Measurements from ENCODE around the gene PSEN1.

Gene PSEN1

GRCh38 chr14:73136387-73137225 is at the start of gene PSEN1:
Gene PSEN1 (plus strand): TSS chr14:73136507. CDS start chr14:73148020, 11,513 bp downstream.
- no CpG with 5 or more reads among the region's 71 CpGs for WGBS (ENCODE audit: insufficient coverage, insufficient read length)
- H3K36me3 ChIP-seq (ENCODE audit: control insufficient read depth, insufficient read depth, low read length): no peaks in the 10 kb centered on the region

GRCh38 chr14:73091044-73091443 is 45.3 kb upstream of the PSEN1 start:
- H3K4me1 ChIP-seq (ENCODE audit: control insufficient read depth, insufficient read depth, low read length): no peaks in the 10 kb centered on the region
- H3K4me3 ChIP-seq (ENCODE audit: low read length): no peak overlapping the region
- H3K36me3 ChIP-seq (ENCODE audit: control insufficient read depth, insufficient read depth, low read length): peaks cover 5% of the 10 kb centered on the region; the same call in 1 of the 2 replicates
- no peaks in the 10 kb centered on the region for H3K27me3 ChIP-seq (ENCODE audit: control insufficient read depth, insufficient read depth, low read length)
- H3K9me3 ChIP-seq (ENCODE audit: control insufficient read depth, insufficient read depth, low read length): no peaks in the 10 kb centered on the region
- no peak overlapping the region for H3K27ac ChIP-seq (ENCODE audit: low read length)
- no peak for DNase-seq (ENCODE audit: low read depth, low spot score)
- no CpG with 5 or more reads among the region's 2 CpGs for WGBS (ENCODE audit: insufficient coverage, insufficient read length)

More at GRCh38 chr14:73136387-73137225, at the start of gene PSEN1:
- H3K9me3 ChIP-seq (ENCODE audit: control insufficient read depth, insufficient read depth, low read length): no peaks in the 10 kb centered on the region; the same call in 1 of the 2 replicates
- no peak within 1 kb of the TSS for H3K27ac ChIP-seq (ENCODE audit: low read length)
- H3K27me3 ChIP-seq (ENCODE audit: control insufficient read depth, insufficient read depth, low read length): no peaks in the 10 kb centered on the region
- DNase-seq (ENCODE audit: low read depth, low spot score): peak; percentile 85
- peaks cover 6% of the 10 kb centered on the region for H3K4me1 ChIP-seq (ENCODE audit: control insufficient read depth, insufficient read depth, low read length)
- H3K4me3 ChIP-seq (ENCODE audit: low read length): peak within 1 kb of the TSS; percentile 76

GRCh38 chr14:73097421-73097820 is 38.9 kb upstream of the PSEN1 start:
- Histone ChIP-seq H3K27me3 (ENCODE audit: control insufficient read depth, insufficient read depth, low read length) (no peaks in the 10 kb centered on the region), H3K27ac (ENCODE audit: low read length) (no peak overlapping the region), H3K4me1 (ENCODE audit: control insufficient read depth, insufficient read depth, low read length) (no peaks in the 10 kb centered on the region), H3K36me3 (ENCODE audit: control insufficient read depth, insufficient read depth, low read length) (peaks cover 2% of the 10 kb centered on the region; the same call in 1 of the 2 replicates), H3K9me3 (ENCODE audit: control insufficient read depth, insufficient read depth, low read length) (no peaks in the 10 kb centered on the region), H3K4me3 (ENCODE audit: low read length) (no peak overlapping the region)
- WGBS (ENCODE audit: insufficient coverage, insufficient read length): no CpG with 5 or more reads among the region's 11 CpGs
- DNase-seq (ENCODE audit: low read depth, low spot score): no peak

- H3K27me3 ChIP-seq (ENCODE audit: control insufficient read depth, insufficient read depth, low read length): no peaks in the 10 kb centered on the region
- H3K36me3 ChIP-seq (ENCODE audit: control insufficient read depth, insufficient read depth, low read length): peaks cover 15% of the 10 kb centered on the region; the same call in 1 of the 2 replicates
- no peak overlapping the region for H3K4me3 ChIP-seq (ENCODE audit: low read length)
- no peaks in the 10 kb centered on the region for H3K9me3 ChIP-seq (ENCODE audit: control insufficient read depth, insufficient read depth, low read length)
- no peaks in the 10 kb centered on the region for H3K4me1 ChIP-seq (ENCODE audit: control insufficient read depth, insufficient read depth, low read length)
- DNase-seq (ENCODE audit: low read depth, low spot score): no peak
- no CpG with 5 or more reads among the region's 4 CpGs for WGBS (ENCODE audit: insufficient coverage, insufficient read length)
- no peak overlapping the region for H3K27ac ChIP-seq (ENCODE audit: low read length)
Observed at GRCh38 chr14:73100334-73100733, 36.0 kb upstream of the PSEN1 start.

GRCh38 chr14:73102806-73103497 is 33.4 kb upstream of the PSEN1 start:
- H3K27ac ChIP-seq (ENCODE audit: low read length): no peak overlapping the region

GRCh38 chr14:73105050-73105449 is 31.3 kb upstream of the PSEN1 start:
- Histone ChIP-seq H3K27ac (ENCODE audit: low read length) (no peak overlapping the region), H3K4me3 (ENCODE audit: low read length) (no peak overlapping the region), H3K4me1 (ENCODE audit: control insufficient read depth, insufficient read depth, low read length) (no peaks in the 10 kb centered on the region), H3K27me3 (ENCODE audit: control insufficient read depth, insufficient read depth, low read length) (no peaks in the 10 kb centered on the region), H3K36me3 (ENCODE audit: control insufficient read depth, insufficient read depth, low read length) (peaks cover 26% of the 10 kb centered on the region; the same call in 1 of the 2 replicates), H3K9me3 (ENCODE audit: control insufficient read depth, insufficient read depth, low read length) (no peaks in the 10 kb centered on the region)
- WGBS (ENCODE audit: insufficient coverage, insufficient read length): no CpG with 5 or more reads among the region's 3 CpGs
- no peak for DNase-seq (ENCODE audit: low read depth, low spot score)

More at GRCh38 chr14:73102806-73103497, 33.4 kb upstream of the PSEN1 start:
- Histone ChIP-seq H3K36me3 (ENCODE audit: control insufficient read depth, insufficient read depth, low read length) (peaks cover 15% of the 10 kb centered on the region; the same call in 1 of the 2 replicates), H3K27me3 (ENCODE audit: control insufficient read depth, insufficient read depth, low read length) (no peaks in the 10 kb centered on the region), H3K9me3 (ENCODE audit: control insufficient read depth, insufficient read depth, low read length) (no peaks in the 10 kb centered on the region), H3K4me3 (ENCODE audit: low read length) (no peak overlapping the region), H3K4me1 (ENCODE audit: control insufficient read depth, insufficient read depth, low read length) (no peaks in the 10 kb centered on the region)
- DNase-seq (ENCODE audit: low read depth, low spot score): no peak
- over 99% methylated on average over 18 of the region's 27 CpGs for WGBS (ENCODE audit: insufficient coverage, insufficient read length)

- no peaks in the 10 kb centered on the region for H3K9me3 ChIP-seq (ENCODE audit: control insufficient read depth, insufficient read depth, low read length)
- no peak overlapping the region for H3K27ac ChIP-seq (ENCODE audit: low read length)
- H3K4me1 ChIP-seq (ENCODE audit: control insufficient read depth, insufficient read depth, low read length): no peaks in the 10 kb centered on the region
- H3K36me3 ChIP-seq (ENCODE audit: control insufficient read depth, insufficient read depth, low read length): peaks cover 28% of the 10 kb centered on the region; the same call in 1 of the 2 replicates
- no peak overlapping the region for H3K4me3 ChIP-seq (ENCODE audit: low read length)
- 100% methylated on average over 13 of the region's 16 CpGs for WGBS (ENCODE audit: insufficient coverage, insufficient read length)
- no peaks in the 10 kb centered on the region for H3K27me3 ChIP-seq (ENCODE audit: control insufficient read depth, insufficient read depth, low read length)
- no peak for DNase-seq (ENCODE audit: low read depth, low spot score)
Observed at GRCh38 chr14:73105727-73106126, 30.6 kb upstream of the PSEN1 start.

- WGBS (ENCODE audit: insufficient coverage, insufficient read length): 100% methylated on average over 2 of the region's 6 CpGs
- Histone ChIP-seq H3K27ac (ENCODE audit: low read length) (no peak overlapping the region), H3K4me3 (ENCODE audit: low read length) (no peak overlapping the region), H3K36me3 (ENCODE audit: control insufficient read depth, insufficient read depth, low read length) (peaks cover 26% of the 10 kb centered on the region; the same call in 1 of the 2 replicates), H3K27me3 (ENCODE audit: control insufficient read depth, insufficient read depth, low read length) (no peaks in the 10 kb centered on the region), H3K9me3 (ENCODE audit: control insufficient read depth, insufficient read depth, low read length) (no peaks in the 10 kb centered on the region), H3K4me1 (ENCODE audit: control insufficient read depth, insufficient read depth, low read length) (no peaks in the 10 kb centered on the region)
- no peak for DNase-seq (ENCODE audit: low read depth, low spot score)
Observed at GRCh38 chr14:73116079-73116665, 20.1 kb upstream of the PSEN1 start.

GRCh38 chr14:73124180-73124894 is 12.0 kb upstream of the PSEN1 start:
- 0 out of 2 replicates have a peak, but pooled peaks cover 1% of the 10 kb centered on the region for H3K4me1 ChIP-seq (ENCODE audit: control insufficient read depth, insufficient read depth, low read length)
- peaks cover 2% of the 10 kb centered on the region; the same call in 1 of the 2 replicates for H3K36me3 ChIP-seq (ENCODE audit: control insufficient read depth, insufficient read depth, low read length)
- H3K9me3 ChIP-seq (ENCODE audit: control insufficient read depth, insufficient read depth, low read length): no peaks in the 10 kb centered on the region
- H3K4me3 ChIP-seq (ENCODE audit: low read length): no peak overlapping the region
- H3K27me3 ChIP-seq (ENCODE audit: control insufficient read depth, insufficient read depth, low read length): no peaks in the 10 kb centered on the region
- no peak overlapping the region for H3K27ac ChIP-seq (ENCODE audit: low read length)
- no CpG with 5 or more reads among the region's 6 CpGs for WGBS (ENCODE audit: insufficient coverage, insufficient read length)
- no peak for DNase-seq (ENCODE audit: low read depth, low spot score)

Measured in iPS DF 6.9 (cell line).